Fibroblast of villous mesenchyme (primary cell): ENCODE data around the gene SNHG17. TPM values are rescaled to one million over a fixed set of nuclear protein-coding genes. Genes with fewer than 3 reads are reported as not detected.
"Not testable (repeated sequence)": the region's sequence is repeated elsewhere in the genome, so short reads cannot be mapped to it uniquely, and the experiment has no call there.

Experiments used
- DNase-seq: peaks from one replicate; pipeline ENCODE4 v3.0.0-alpha.2; 2010; ENCODE audit warnings: low read depth
- H3K4me3 ChIP-seq: 2 replicates; pipeline ENCODE4 v1.5.1; 2011; ENCODE audit warnings: low read depth, mild to moderate bottlenecking, low read length
- CTCF ChIP-seq: IDR thresholded peaks from 2 replicates; pipeline ENCODE4 v1.5.1; 2012; ENCODE audit warnings: low read depth, mild to moderate bottlenecking, low read length; ENCODE audit not compliant: insufficient read depth
- total RNA-seq: library from RNA; depleted of rRNA; stranded (reverse); fragments of >200 nt; gene quantifications from 2 replicates; pipeline ENCODE4 v1.2.3, GENCODE V29; 2012

SNHG17 gene
- total RNA-seq, 1 donor, result 8.6 TPM

DNA sequence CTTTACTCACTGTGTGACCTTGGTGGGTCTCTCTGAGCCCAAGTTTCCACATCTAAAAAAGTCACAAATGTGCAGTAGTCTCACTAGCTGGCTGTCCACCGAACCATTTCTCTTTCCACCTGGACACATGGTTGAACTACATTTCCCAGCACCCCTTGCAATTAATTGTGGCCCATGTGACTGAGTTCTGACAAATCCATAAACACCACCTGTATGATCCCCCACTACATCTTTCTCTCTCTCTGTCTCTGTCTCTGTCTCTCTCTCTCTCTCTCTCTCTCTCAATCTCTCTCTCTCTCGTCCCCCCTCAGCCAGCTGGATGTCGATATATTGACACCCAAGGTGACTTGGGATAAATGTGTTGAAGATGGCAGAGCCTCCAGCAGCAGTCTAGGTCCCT is 42.8 kb downstream of the SNHG17 start:
- no peak for TF ChIP-seq CTCF
- no peak overlapping the region for H3K4me3 ChIP-seq
- DNase-seq, result no peak

DNA sequence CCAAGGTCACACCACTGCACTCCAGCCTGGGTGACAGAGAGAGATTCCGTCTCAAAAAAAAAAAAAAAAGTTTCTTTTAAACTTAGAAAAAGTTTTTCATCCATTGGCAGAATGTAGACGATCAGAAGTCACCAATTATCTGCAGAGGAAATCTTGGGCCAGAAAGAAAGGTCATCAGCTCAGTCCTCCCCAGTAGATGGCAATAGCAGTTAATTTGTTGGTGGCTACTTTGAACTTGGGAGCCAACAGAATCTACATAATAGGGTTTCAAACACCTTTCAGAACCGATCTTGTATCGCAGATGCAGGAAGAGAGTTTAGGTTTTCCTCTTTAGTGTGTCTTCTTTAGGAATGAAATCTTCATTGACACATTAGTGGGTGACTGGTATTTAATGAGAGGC is 47.2 kb downstream of the SNHG17 start:
- TF ChIP-seq CTCF, result no peak
- DNase-seq, result no peak
- no peak overlapping the region for H3K4me3 ChIP-seq

GRCh38 chr20:38386851-38387250 is 48.3 kb downstream of the SNHG17 start:
- no peak for DNase-seq

GRCh38 chr20:38386004-38386403 is 49.1 kb downstream of the SNHG17 start:
- H3K4me3 ChIP-seq, result no peak overlapping the region
- no peak for TF ChIP-seq CTCF
- no peak for DNase-seq

More at GRCh38 chr20:38386851-38387250, 48.3 kb downstream of the SNHG17 start:
- no peak for TF ChIP-seq CTCF
- no peak overlapping the region for H3K4me3 ChIP-seq

GRCh38 chr20:38383147-38383546 is 52.0 kb downstream of the SNHG17 start:
- TF ChIP-seq CTCF, result no peak
- no peak overlapping the region for H3K4me3 ChIP-seq
- no peak for DNase-seq

- DNase-seq, H3K4me3 ChIP-seq: not testable (repeated sequence)
These were observed 57.3 kb downstream of the SNHG17 start for GRCh38 chr20:38377838-38378237.

- no peak for DNase-seq
- no peak overlapping the region for H3K4me3 ChIP-seq
- TF ChIP-seq CTCF, result no peak
These were observed 58.0 kb downstream of the SNHG17 start for GRCh38 chr20:38377039-38377685.
